Suprapubic skin (tissue), 4 donors: ENCODE measurements around the gene DPM2. TPM values are rescaled to one million over a fixed set of nuclear protein-coding genes. Genes with fewer than 3 reads are reported as not detected.

Source experiments
- DNase-seq, 2 donors: peaks; one replicate each; pipeline ENCODE4 v3.0.0-alpha.2; 2019; ENCODE audit warnings: low spot score in 2 of 2
- H3K27ac ChIP-seq: fragments of 200-600 bp; sonication (generic); one replicate; pipeline ENCODE4 v1.5.1; 2019
- H3K27me3 ChIP-seq: fragments of 200-600 bp; sonication (generic); one replicate; pipeline ENCODE4 v1.5.1; 2019
- H3K36me3 ChIP-seq: fragments of 200-600 bp; sonication (generic); one replicate; pipeline ENCODE4 v1.5.1; 2019
- H3K4me1 ChIP-seq: fragments of 200-600 bp; sonication (generic); one replicate; pipeline ENCODE4 v1.5.1; 2019
- H3K4me3 ChIP-seq: fragments of 200-600 bp; sonication (generic); one replicate; pipeline ENCODE4 v1.5.1; 2019; ENCODE audit warnings: mild to moderate bottlenecking
- H3K9me3 ChIP-seq: fragments of 200-600 bp; sonication (generic); one replicate; pipeline ENCODE4 v1.5.1; 2019
- EP300 ChIP-seq: sonication (generic); formaldehyde crosslinking; IDR thresholded peaks from one replicate; pipeline ENCODE4 v1.6.1; 2017; ENCODE audit warnings: antibody characterized with exemption
- POLR2A ChIP-seq, 2 donors: fragments of 450-650 bp; IDR thresholded peaks; one replicate each; pipeline ENCODE4 v1.6.1; 2017; ENCODE audit warnings: antibody characterized with exemption in 2 of 2, mild to moderate bottlenecking in 2 of 2, moderate library complexity in 2 of 2
- POLR2AphosphoS5 ChIP-seq, 3 donors: sonication (generic); formaldehyde crosslinking; IDR thresholded peaks; one replicate each; pipeline ENCODE4 v1.6.1; 2017; ENCODE audit warnings: antibody characterized with exemption in 3 of 3
- WGBS: methylation state at CpG from one replicate; pipeline ENCODE4 v1.1.5; 2018; 5-methylcytosine and 5-hydroxymethylcytosine counted together
- total RNA-seq, 4 donors: library from RNA; depleted of rRNA; stranded (reverse); fragments of >200 nt; gene quantifications; one replicate each; pipeline ENCODE4 v1.1.0, GENCODE V29; 2016
- TF ChIP-seq, protein P1 (sequence below), 2 donors: fragments of 200-600 bp in 1 of 2; fragments of 450-650 bp in 1 of 2; sonication (generic) in 1 of 2; IDR thresholded peaks; one replicate each; pipeline ENCODE4 v1.5.1; 2016 to 2019; ENCODE audit warnings: antibody characterized with exemption in 2 of 2, mild to moderate bottlenecking in 1 of 2, moderate library complexity in 1 of 2

The DPM2 gene
- total RNA-seq, 4 donors from 2014 or later = 19.4 to 39.7 (median 30.6) TPM

DNA sequence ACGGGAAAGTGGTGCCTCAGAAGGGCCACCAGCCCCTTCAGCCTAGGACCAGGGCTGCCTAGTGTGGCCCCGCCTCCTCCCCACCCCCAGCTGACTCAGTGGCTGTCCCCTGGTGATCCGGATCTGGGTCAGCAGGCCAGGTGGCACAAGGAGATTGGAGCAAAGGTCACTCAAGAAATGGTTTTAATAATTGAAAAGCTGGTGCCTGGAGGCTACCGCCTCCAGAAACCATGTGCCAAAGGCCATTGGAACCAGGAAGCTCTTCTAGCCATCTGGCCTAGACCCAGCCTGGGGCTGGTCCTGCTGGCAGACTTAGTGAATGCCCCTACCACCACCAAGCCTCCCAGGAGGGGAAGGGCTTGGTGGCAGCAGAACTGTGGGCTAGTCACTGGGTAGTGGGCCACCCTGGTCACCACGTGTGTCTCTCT, 22.3 kb downstream of the DPM2 start:
- Histone ChIP-seq H3K27ac (no peak overlapping the region), H3K4me1 (peaks cover 64% of the 10 kb centered on the region)

DNA sequence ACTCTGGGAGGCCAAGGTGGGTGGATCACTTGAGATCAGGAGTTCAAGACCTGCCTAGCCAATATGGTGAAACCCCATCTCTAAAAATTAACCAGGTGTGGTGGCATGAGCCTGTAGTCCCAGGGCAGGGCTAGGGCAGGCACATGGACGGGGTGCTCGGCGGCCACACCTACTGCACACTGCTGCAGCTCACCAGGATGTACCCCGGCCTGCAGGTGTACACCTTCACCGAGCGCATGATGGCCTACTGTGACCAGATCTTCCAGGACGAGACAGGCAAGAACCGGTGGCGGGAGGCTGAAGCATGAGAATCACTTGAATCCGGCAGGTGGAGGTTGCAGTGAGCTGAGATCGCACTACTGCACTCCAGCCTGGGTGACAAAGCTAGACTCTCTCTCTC, 24.0 kb downstream of the DPM2 start:
- Histone ChIP-seq H3K4me3 (no peak overlapping the region), H3K9me3 (no peaks in the 10 kb centered on the region), H3K27me3 (no peaks in the 10 kb centered on the region), H3K4me1 (peaks cover 48% of the 10 kb centered on the region), H3K27ac (no peak overlapping the region), H3K36me3 (peaks cover 19% of the 10 kb centered on the region)
- no peak for DNase-seq
- WGBS = 93% methylated on average over 11 of the region's 11 CpGs
- no peak for TF ChIP-seq POLR2AphosphoS5 (IDR thresholded peaks at IDR 0.05)
- TF ChIP-seq POLR2A (IDR thresholded peaks at IDR 0.05) = no peak
- TF ChIP-seq, protein P1, sequence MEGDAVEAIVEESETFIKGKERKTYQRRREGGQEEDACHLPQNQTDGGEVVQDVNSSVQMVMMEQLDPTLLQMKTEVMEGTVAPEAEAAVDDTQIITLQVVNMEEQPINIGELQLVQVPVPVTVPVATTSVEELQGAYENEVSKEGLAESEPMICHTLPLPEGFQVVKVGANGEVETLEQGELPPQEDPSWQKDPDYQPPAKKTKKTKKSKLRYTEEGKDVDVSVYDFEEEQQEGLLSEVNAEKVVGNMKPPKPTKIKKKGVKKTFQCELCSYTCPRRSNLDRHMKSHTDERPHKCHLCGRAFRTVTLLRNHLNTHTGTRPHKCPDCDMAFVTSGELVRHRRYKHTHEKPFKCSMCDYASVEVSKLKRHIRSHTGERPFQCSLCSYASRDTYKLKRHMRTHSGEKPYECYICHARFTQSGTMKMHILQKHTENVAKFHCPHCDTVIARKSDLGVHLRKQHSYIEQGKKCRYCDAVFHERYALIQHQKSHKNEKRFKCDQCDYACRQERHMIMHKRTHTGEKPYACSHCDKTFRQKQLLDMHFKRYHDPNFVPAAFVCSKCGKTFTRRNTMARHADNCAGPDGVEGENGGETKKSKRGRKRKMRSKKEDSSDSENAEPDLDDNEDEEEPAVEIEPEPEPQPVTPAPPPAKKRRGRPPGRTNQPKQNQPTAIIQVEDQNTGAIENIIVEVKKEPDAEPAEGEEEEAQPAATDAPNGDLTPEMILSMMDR (IDR thresholded peaks at IDR 0.05) = no peak
- no peak for TF ChIP-seq EP300

More for the DNA sequence above, 22.3 kb downstream of the DPM2 start:
- TF ChIP-seq EP300 (no peak), POLR2AphosphoS5 (IDR thresholded peaks at IDR 0.05) (no peak), POLR2A (IDR thresholded peaks at IDR 0.05) (no peak)
- TF ChIP-seq, protein P1 (IDR thresholded peaks at IDR 0.05) = no peak
- WGBS = no CpG with 5 or more reads among the region's 5 CpGs
- Histone ChIP-seq H3K27me3 (no peaks in the 10 kb centered on the region), H3K4me3 (peak overlapping the region; percentile 55), H3K9me3 (no peaks in the 10 kb centered on the region), H3K36me3 (peaks cover 17% of the 10 kb centered on the region)
- DNase-seq = no peak

DNA sequence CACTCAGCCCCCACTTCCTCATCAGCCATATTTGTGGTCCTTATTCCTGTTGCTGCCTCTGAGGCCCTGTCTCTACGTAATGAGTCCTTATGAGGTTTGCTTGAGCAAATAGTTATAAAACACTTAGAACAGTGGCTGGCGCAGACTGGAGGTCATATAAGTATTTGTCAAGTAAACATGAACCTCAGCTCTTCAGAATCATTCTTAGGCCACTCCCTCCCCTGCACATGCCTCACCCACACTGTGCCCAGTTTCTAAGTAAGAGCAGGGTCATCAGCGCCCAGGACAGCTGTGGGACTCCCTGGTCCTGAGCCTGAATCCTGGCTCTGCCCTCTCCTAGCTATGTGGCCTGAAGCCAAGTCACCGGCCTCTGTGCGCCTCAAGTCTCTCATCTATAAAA, 24.8 kb downstream of the DPM2 start:
- H3K9me3 ChIP-seq = no peaks in the 10 kb centered on the region
- WGBS = 86% methylated on average over 5 of the region's 5 CpGs
- peaks cover 40% of the 10 kb centered on the region for H3K4me1 ChIP-seq
- no peaks in the 10 kb centered on the region for H3K27me3 ChIP-seq
- H3K36me3 ChIP-seq = peaks cover 19% of the 10 kb centered on the region
- DNase-seq = no peak
- TF ChIP-seq EP300 (no peak), POLR2A (IDR thresholded peaks at IDR 0.05) (no peak), POLR2AphosphoS5 (IDR thresholded peaks at IDR 0.05) (no peak)
- TF ChIP-seq, protein P1 (IDR thresholded peaks at IDR 0.05) = no peak
- H3K27ac ChIP-seq = no peak overlapping the region
- no peak overlapping the region for H3K4me3 ChIP-seq

DNA sequence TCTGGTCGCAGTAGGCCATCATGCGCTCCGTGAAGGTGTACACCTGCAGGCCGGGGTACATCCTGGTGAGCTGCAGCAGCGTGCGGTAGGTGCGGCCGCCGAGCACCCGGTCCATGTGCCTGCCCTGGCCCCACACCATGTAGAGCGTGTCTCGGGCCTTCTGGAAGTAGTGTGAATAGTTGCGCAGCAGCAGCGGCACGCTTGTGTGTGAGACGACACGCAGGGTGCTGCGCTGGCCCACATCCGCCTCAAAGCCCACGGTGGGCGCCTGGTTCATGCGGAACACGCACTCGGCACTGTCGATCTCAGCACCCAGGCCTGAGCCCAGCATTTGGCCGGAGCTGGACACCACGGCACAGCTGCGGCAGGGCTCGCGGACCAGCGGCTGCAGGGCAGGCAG, 25.4 kb downstream of the DPM2 start:
- WGBS = 80% methylated on average over 2 of the region's 31 CpGs
- no peak for DNase-seq
- Histone ChIP-seq H3K4me3 (no peak overlapping the region), H3K27ac (no peak overlapping the region), H3K9me3 (no peaks in the 10 kb centered on the region), H3K36me3 (peaks cover 19% of the 10 kb centered on the region), H3K27me3 (no peaks in the 10 kb centered on the region), H3K4me1 (peaks cover 36% of the 10 kb centered on the region)
- no peak for TF ChIP-seq POLR2A (IDR thresholded peaks at IDR 0.05)
- TF ChIP-seq, protein P1 (IDR thresholded peaks at IDR 0.05) = no peak

DNA sequence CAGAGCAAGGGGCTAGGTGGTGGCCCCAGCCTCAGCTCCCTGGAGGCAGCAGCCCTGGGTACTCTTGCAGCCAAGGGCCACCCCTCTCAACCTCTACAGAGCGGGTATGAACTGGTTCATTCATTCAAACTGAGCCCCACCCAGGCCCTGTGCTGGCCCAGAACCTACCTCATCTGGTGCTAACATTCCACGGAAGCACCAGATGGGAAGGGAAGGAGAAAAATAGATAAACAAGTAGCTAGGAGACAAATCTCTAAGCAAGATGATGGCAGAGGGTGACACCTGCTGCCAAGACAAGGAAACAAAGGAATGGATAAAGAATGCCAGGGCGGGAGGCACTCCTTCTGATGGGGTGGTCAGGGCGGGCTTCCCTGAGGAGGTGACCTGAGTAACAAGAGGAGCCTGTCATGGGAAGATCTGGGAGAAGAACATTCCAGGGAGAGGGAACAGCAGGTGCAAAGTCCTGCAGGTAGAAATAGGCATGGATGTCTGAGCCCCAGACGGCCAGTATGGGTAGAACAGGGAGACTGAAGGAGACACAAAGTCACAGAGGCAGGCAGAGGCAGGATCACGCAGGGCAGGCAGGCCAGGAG, 26.9 kb downstream of the DPM2 start:
- peaks cover 36% of the 10 kb centered on the region for H3K4me1 ChIP-seq
- no peaks in the 10 kb centered on the region for H3K9me3 ChIP-seq
- peaks cover 19% of the 10 kb centered on the region for H3K36me3 ChIP-seq
- TF ChIP-seq, protein P1 (IDR thresholded peaks at IDR 0.05) = no peak
- WGBS = 42% methylated on average over 6 of the region's 6 CpGs
- H3K27me3 ChIP-seq = no peaks in the 10 kb centered on the region
- no peak overlapping the region for H3K4me3 ChIP-seq
- H3K27ac ChIP-seq = no peak overlapping the region
- DNase-seq = no peak
